Pancreas (tissue), 10 donors: Measurements from ENCODE around the gene TUBGCP3. TPM values are rescaled to one million over a fixed set of nuclear protein-coding genes. Genes with fewer than 3 reads are reported as not detected.
A peak's percentile ranks its signal among the peaks of the same experiment; 100 is the strongest.

ENCODE experiments used
- ATAC-seq, 4 donors: fragments of 200-7000 bp; cut with Tn5 transposase; one replicate each; pipeline versions ENCODE4 v1.8.0 to v1.9.1; 2020; ENCODE audit warnings: mild to moderate bottlenecking in 4 of 4, moderate library complexity in 4 of 4
- DNase-seq, 6 donors: peaks; one replicate each; pipeline ENCODE4 v3.0.0-alpha.2; 2020
- FAIRE-seq: peaks from 2 replicates; lab custom pipeline; 2012; peaks lifted over from hg19 to GRCh38; lab: Jason Lieb, UNC
- H3K27ac ChIP-seq, 4 donors: fragments of 200-600 bp; sonication (generic); 1 replicate in 3 of 4; 2 replicates in 1 of 4; pipeline versions ENCODE4 v1.5.0 to v1.8.0; 2020
- H3K27me3 ChIP-seq, 4 donors: fragments of 200-600 bp; one replicate each; pipeline ENCODE4 v1.8.0; 2021
- H3K36me3 ChIP-seq, 3 donors: fragments of 200-600 bp; sonication (generic) in 1 of 3; one replicate each; pipeline versions ENCODE4 v1.5.0 to v1.8.0; 2020 to 2021
- H3K4me1 ChIP-seq, 3 donors: fragments of 200-600 bp; one replicate each; pipeline ENCODE4 v1.8.0; 2021
- H3K4me3 ChIP-seq, 4 donors: fragments of 200-600 bp; sonication (generic) in 2 of 4; one replicate each; pipeline versions ENCODE4 v1.5.0 to v1.8.0; 2020 to 2021
- H3K9me3 ChIP-seq, 4 donors: fragments of 200-600 bp; one replicate each; pipeline ENCODE4 v1.8.0; 2021
- WGBS, 2 donors: extraction: QIAGEN DNeasy Blood & Tissue Kit; methylation state at CpG; one replicate each; pipeline ENCODE4 v1.1.7; 2013; 5-methylcytosine and 5-hydroxymethylcytosine counted together
- intact Hi-C, 3 donors: fragments of 100-400 bp; cut with DNase I; formaldehyde crosslinking; loops; one replicate each; pipeline versions ENCODE4 v1.11.1 to v1.14.2; 2022
- polyA plus RNA-seq, 2 donors: library from polyadenylated mRNA; stranded (reverse); fragments of 200-250 nt; gene quantifications; one replicate each; pipeline ENCODE4 v1.2.3, GENCODE V29; 2013
- total RNA-seq, 6 donors: library from RNA; stranded (reverse); fragmentation: NEBNext Ultra II Directional in 4 of 6; extraction: Animal tissue kit (Norgen Biotek cat#: 25700) in 4 of 6; gene quantifications; one replicate each; pipeline versions ENCODE4 v1.2.1 to v1.2.4, GENCODE V29; 2021 to 2023
- TF ChIP-seq, protein P1 (sequence below), 4 donors: fragments of 200-600 bp; sonication (generic) in 3 of 4; IDR thresholded peaks; one replicate each; pipeline versions ENCODE4 v1.5.0 to v1.8.0; 2021; ENCODE audit warnings: antibody characterized with exemption in 4 of 4
- donor health status: healthy with polysubstance abuse.
- donor health status: DM: no; HTN: no; CAD: no; lungs with moderate emphysema.
- donor health status: DM: no; HTN: no; CAD: no.
- donor health status: control.
- donor health status: control.
- donor health status: Bipolar disorder and iron deficiency.
- donor health status: DM: yes; HTN: yes; CAD: no.
- donor health status: DM: no; HTN: no; CAD: no.
- donor health status: DM: no; HTN: no; CAD: no.
- donor health status: DM: yes; HTN: yes; CAD: no.

Gene TUBGCP3
- total and polyA plus RNA-seq, 8 donors, result 6.3 to 20.2 (median 12.6) TPM

DNA sequence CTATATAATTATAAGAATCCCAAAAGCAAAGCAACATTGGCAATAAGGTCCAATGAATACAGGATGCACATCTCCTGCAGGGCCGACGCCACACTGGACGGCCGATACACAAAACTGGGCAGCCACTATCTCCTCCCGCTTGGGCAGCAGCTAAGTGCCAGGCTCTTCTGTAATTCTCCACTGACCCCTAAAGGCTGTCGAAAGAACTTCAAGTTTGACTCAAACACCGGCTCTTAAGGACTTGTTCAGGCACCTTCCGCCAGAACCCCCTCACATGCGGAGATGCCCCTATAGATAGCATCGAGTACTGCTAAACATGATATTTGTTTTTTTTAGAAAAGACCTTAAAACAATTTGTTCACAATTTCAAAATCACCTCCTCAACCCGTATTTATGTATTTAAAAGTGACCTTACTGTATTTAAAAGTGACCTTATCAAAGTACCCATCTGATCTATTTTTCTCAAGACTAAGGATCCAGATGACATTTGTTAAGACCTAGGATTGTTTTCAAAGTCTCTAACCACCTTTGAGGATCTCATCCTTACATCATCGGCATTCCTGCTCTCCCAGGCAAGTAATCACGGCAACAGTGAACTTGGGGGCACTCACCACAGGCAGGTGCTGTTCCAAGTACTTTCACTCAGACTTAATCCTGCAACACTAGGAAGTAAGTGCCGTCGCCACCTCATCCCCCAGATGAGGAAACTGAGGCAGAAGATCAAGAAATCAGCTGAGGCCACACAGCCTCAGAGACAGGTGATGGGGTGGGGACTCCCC, 77.8 kb downstream of the TUBGCP3 start:
- Histone ChIP-seq H3K4me3 (no peak overlapping the region), H3K36me3 (peaks cover 0 to 24% (median 4%) of the 10 kb centered on the region in 3 donors), H3K27me3 (no peaks in the 10 kb centered on the region), H3K27ac (no peak overlapping the region), H3K4me1 (no peaks in the 10 kb centered on the region), H3K9me3 (no peaks in the 10 kb centered on the region)
- DNase-seq (peak in 2 of 6 donors; percentile 10 to 28), FAIRE-seq (no peak), ATAC-seq (peak; percentile 48 to 91 (median 84))
- intact Hi-C loops, result no loop called here
- WGBS, 2 donors, result 52% methylated on average over 15 of the region's 15 CpGs
- TF ChIP-seq, protein P1, sequence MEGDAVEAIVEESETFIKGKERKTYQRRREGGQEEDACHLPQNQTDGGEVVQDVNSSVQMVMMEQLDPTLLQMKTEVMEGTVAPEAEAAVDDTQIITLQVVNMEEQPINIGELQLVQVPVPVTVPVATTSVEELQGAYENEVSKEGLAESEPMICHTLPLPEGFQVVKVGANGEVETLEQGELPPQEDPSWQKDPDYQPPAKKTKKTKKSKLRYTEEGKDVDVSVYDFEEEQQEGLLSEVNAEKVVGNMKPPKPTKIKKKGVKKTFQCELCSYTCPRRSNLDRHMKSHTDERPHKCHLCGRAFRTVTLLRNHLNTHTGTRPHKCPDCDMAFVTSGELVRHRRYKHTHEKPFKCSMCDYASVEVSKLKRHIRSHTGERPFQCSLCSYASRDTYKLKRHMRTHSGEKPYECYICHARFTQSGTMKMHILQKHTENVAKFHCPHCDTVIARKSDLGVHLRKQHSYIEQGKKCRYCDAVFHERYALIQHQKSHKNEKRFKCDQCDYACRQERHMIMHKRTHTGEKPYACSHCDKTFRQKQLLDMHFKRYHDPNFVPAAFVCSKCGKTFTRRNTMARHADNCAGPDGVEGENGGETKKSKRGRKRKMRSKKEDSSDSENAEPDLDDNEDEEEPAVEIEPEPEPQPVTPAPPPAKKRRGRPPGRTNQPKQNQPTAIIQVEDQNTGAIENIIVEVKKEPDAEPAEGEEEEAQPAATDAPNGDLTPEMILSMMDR (IDR thresholded peaks at IDR 0.05), result peak in 3 of 4 donors; percentile 5 to 35 (median 34)

DNA sequence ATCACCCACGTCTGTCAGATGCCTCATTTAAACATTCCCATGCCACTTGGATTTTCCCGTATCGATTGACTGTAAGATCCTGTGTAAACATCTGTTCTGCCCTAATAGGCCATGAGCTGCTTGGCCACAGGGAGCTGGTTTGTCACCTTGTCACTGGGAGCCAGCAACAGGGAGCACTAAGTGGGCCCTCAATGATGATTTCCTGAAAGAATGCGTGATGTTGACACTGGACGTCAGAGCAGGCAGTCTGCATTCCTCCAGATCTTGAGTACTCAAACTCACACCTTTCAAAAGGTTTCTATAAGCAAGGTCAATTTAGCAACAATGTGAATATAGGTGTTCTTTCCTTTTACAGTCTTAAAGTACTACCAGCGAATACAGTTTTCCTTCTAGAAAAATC, 78.8 kb downstream of the TUBGCP3 start:
- WGBS, 2 donors, result 53 to 55% methylated on average over 6 of the region's 6 CpGs
- no peak for DNase-seq
- Histone ChIP-seq H3K4me3 (no peak overlapping the region), H3K36me3 (peaks cover 0 to 29% (median 4%) of the 10 kb centered on the region in 3 donors), H3K27ac (no peak overlapping the region), H3K9me3 (no peaks in the 10 kb centered on the region), H3K27me3 (no peaks in the 10 kb centered on the region), H3K4me1 (no peaks in the 10 kb centered on the region)
- intact Hi-C loops, result no loop called here
- FAIRE-seq, result no peak
- TF ChIP-seq, protein P1 (IDR thresholded peaks at IDR 0.05), result no peak
- ATAC-seq, result peak in 1 of 4 donors; percentile 50

DNA sequence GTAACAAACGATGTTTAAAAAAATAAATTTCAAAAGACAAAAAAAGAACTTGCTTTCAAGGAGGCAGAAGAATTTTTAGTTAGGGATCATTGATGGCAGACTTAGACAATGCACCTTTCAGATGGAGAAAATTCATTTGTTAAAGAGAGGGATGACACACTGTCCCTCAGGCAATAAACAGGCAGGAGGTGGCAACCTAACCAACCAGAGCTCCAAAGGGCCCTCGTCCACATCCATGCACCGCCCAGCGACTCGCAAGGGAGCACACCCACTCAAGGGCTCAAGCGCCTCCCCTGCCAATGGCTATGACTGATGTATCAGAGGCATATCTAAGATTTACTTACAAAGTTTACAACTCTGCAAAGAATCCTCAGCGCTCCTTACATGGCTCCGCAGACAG, 81.9 kb downstream of the TUBGCP3 start:
- intact Hi-C loops, result no loop called here
- Histone ChIP-seq H3K4me3 (no peak overlapping the region), H3K27ac (no peak overlapping the region), H3K36me3 (peaks cover 0 to 33% (median 4%) of the 10 kb centered on the region in 3 donors), H3K27me3 (no peaks in the 10 kb centered on the region), H3K4me1 (no peaks in the 10 kb centered on the region), H3K9me3 (no peaks in the 10 kb centered on the region)
- ATAC-seq, result no peak
- no peak for DNase-seq
- WGBS, 2 donors, result 94 to 95% methylated on average over 8 of the region's 8 CpGs
- FAIRE-seq, result no peak
- TF ChIP-seq, protein P1 (IDR thresholded peaks at IDR 0.05), result no peak

DNA sequence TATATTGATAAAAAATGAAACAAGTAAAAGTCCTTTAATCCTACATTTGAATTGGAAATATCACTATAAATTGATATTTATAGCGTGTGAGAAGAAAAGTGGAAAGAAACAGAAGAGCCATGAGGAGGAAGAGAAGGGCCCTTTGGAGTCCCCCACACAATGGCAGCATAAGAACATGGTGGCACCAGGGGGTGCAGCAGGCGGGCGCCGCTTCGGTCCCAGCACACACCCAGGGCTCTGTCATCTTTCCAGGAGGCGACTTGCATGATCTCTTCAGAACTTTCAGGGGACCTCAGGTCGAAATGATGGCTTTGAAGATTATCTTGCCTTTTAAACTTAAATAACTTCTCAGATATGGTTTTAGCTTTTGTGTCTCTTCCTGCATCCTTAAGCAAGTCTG, 91.8 kb downstream of the TUBGCP3 start:
- peaks cover 0 to 27% (median 11%) of the 10 kb centered on the region in 3 donors for H3K36me3 ChIP-seq
- FAIRE-seq (no peak), DNase-seq (no peak), ATAC-seq (no peak)
- no peak overlapping the region for H3K27ac ChIP-seq
- no peaks in the 10 kb centered on the region for H3K9me3 ChIP-seq
- intact Hi-C loops, result no loop called here
- no peaks in the 10 kb centered on the region for H3K27me3 ChIP-seq
- H3K4me1 ChIP-seq, result no peaks in the 10 kb centered on the region
- no peak overlapping the region for H3K4me3 ChIP-seq
- 88 to 98% methylated on average over 7 of the region's 7 CpGs for WGBS, 2 donors
- TF ChIP-seq, protein P1 (IDR thresholded peaks at IDR 0.05), result no peak

DNA sequence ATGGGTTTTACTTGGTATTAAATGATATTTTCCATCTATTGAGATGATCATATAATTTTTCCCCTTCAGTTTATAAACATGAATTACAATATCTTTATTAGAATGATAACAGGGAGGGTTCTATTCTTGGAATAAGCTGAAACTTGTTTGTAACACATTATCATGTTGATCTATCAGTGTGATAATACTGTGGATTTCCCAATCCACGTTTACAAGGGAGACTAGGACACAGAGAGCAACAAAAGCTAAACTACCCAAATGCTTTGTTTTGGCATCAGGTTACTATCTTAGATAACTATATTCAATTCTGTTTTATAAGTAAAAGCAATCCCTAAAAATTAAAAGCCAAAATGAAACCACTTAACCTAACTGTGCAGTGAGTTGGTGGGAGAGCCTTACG, 92.5 kb downstream of the TUBGCP3 start:
- peaks cover 0 to 27% (median 11%) of the 10 kb centered on the region in 3 donors for H3K36me3 ChIP-seq
- TF ChIP-seq, protein P1 (IDR thresholded peaks at IDR 0.05), result no peak
- no peak overlapping the region for H3K4me3 ChIP-seq
- no peak for DNase-seq
- H3K4me1 ChIP-seq, result no peaks in the 10 kb centered on the region
- no peaks in the 10 kb centered on the region for H3K9me3 ChIP-seq
- no peak for ATAC-seq
- 81 to 84% methylated on average over 2 of the region's 2 CpGs for WGBS, 2 donors
- intact Hi-C loops, result no loop called here
- no peaks in the 10 kb centered on the region for H3K27me3 ChIP-seq
- no peak for FAIRE-seq
- no peak overlapping the region for H3K27ac ChIP-seq
